ENCODE results near the gene PSMG3. TPM values are rescaled to one million over a fixed set of nuclear protein-coding genes. Genes with fewer than 3 reads are reported as not detected.
A peak's percentile ranks its signal among the peaks of the same experiment; 100 is the strongest.

PSMG3 gene
- total RNA-seq, 4 donors from 2014 or later: 22.0 to 37.7 (median 28.4) TPM

DNA sequence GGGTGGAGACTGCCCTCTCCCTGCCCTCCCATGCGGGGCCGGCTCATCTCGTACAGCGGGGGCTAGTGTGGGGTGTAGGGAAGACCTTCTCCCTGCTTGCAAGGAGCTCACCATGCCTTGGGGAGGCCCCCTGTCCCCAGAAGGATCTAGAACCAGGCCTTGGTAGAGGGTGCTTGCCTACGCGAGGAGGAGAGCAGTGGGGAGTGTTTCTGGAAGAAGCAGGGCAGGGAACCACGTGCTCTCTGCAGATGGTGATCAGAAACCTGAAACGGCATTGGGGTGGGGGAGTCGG is 36.6 kb downstream of the PSMG3 start:
- DNase-seq (ENCODE audit: low spot score) (no peak), ATAC-seq (ENCODE audit: low FRiP score) (no peak)
- TF ChIP-seq, protein P1, sequence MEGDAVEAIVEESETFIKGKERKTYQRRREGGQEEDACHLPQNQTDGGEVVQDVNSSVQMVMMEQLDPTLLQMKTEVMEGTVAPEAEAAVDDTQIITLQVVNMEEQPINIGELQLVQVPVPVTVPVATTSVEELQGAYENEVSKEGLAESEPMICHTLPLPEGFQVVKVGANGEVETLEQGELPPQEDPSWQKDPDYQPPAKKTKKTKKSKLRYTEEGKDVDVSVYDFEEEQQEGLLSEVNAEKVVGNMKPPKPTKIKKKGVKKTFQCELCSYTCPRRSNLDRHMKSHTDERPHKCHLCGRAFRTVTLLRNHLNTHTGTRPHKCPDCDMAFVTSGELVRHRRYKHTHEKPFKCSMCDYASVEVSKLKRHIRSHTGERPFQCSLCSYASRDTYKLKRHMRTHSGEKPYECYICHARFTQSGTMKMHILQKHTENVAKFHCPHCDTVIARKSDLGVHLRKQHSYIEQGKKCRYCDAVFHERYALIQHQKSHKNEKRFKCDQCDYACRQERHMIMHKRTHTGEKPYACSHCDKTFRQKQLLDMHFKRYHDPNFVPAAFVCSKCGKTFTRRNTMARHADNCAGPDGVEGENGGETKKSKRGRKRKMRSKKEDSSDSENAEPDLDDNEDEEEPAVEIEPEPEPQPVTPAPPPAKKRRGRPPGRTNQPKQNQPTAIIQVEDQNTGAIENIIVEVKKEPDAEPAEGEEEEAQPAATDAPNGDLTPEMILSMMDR (IDR thresholded peaks at IDR 0.05): no peak

DNA sequence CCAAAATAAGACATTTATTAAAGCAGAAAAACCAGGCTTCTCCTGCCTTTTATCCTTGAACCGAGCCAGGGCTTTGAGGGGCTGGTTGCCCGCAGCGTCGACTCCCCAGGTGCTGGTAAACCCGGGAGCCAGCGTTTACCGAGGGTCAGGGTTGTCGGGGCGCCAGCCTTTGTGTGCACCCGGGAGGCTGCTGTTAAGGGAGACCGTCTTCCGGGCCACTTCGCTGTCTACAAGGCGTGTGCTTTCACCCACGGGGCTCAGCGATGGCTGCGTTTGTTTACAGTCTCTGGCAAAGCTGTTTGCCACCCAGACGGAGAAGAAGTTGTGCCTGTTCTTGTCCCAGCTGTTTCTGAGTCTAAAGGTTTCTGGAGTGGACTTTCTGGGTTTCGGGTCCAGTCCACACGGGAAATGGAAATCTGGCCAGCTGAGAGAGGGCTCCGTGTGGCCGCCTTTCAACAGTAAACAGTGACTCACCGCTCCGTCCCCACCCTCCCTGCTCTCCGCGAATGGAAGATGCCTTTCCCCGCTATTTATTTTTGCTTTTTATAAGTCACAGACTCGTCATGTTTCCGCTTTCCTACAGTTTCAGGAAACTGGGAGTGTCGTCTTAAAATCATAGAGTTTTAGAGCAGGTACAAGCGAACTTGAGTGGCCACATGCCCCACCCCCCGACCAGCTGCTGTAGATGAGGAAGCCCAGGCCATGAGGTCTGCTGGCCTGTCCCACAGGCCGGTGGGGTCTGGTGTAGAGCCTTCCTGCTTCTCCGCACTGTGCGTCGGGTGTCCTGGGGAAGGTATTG is 37.2 kb downstream of the PSMG3 start:
- DNase-seq (ENCODE audit: low spot score) (no peak), ATAC-seq (ENCODE audit: low FRiP score) (peak; percentile 56)
- TF ChIP-seq, protein P1 (IDR thresholded peaks at IDR 0.05): no peak

DNA sequence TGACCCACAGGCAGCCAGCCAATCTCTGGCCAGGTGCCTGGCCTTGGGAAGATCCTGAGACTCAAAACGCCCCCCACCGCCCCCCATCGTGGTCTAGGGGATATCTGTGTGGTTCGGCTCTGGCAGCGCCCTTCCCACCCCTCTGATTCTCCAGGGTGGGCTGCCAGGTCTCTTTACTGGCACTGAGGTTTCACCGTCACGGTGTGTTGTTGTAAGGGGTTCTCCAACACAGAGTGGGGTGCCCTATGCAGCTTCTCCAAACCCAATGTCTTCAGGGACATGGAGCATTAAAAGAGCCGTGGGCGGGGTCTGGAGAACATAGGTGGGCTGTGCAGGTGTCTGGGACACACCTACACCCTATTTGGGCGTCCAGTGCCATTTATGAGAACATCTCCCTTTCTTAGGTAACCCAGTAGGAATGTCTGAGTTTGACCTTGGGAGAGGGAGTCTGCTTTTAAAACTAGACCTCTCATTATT is 37.8 kb downstream of the PSMG3 start:
- TF ChIP-seq, protein P1 (IDR thresholded peaks at IDR 0.05): no peak
- ATAC-seq (ENCODE audit: low FRiP score): no peak
- no peak for DNase-seq (ENCODE audit: low spot score)

DNA sequence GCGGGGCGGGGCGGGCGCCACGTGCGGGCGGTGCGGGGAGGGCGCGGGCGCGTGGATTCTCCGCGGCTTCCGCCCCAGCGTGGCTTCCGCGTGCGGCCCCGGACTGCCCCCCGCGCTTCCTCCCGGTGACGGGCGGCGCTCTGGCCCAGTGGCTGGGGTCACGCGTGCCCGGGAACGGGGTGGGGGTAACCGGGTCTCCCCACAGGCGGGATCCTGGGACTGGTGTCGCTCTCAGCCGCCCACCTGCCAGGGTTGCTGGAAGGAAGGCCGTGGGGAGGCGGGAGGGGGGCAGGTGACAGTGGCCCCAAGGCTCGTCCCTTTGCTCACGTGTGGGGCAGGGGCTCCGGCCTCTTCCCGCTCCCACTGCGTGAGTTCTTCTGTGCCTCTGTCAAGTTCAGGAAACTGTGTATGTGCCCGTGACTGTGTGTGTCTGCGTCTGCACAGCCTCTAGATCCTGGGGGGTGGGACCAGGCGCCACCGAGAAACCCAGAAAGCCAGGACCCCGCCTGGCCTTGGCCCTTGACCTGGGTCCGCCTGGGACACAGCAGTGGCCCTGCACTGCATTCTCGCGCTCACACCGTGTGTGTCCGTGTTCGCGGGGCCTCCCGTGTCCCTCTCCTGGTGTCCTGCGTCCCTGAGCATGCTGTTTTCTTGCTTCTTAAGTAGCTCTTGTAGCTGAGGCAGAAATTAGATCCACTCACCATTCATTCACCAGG is 38.4 kb downstream of the PSMG3 start:
- ATAC-seq (ENCODE audit: low FRiP score) (no peak), DNase-seq (ENCODE audit: low spot score) (no peak)
- TF ChIP-seq, protein P1 (IDR thresholded peaks at IDR 0.05): no peak

DNA sequence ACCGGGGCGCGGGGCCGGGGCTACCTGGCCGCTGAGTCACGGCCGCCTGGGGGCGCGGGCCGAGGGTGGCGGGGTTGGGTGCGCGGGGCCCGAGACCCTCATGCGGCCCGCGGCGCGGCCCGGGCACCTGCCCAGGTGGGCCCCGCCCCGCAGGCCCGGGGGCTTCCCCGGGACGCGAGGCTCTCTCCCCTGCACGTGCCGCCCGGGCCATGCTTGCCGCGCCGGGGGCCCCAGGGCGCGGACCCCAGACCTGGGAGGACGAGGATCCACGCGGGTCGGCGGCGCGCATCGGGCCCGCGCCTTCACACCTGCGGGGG is 38.9 kb downstream of the PSMG3 start:
- TF ChIP-seq, protein P1 (IDR thresholded peaks at IDR 0.05): no peak
- no peak for ATAC-seq (ENCODE audit: low FRiP score)

DNA sequence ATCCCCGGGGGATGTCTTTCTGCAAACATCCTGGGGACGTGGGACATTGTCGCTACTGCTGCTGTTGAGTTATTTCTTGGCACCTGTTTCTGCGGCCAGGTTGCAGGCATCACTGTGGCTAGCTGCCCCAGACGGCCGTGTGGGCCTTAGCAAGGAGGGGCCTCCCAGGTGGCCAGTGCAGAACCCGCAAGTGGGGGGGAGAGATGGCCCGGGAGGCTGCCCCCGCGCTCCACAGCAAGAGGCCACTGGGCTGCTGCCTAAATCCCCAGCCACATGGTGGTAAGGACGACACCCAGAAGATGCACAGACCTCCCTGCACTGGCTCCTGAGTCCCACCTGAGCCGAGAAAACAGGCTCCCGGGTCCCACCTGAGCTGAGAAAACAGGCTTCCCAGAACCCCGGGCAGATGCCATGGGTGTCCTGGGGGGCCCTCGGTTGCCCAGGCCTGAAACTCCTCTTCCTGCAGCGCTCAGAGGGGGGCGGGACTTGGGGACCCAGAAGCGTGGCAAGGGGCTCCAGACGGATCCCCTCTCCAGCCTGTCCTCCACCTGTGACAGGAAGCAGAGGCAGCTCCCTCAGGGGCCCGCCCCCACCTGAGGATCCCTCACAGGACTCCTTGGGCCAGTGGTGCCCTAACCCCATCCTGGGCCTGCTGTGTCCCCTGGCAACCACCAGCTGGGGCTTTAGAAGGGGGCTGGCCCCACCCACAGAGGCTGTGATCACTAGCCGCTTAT is 40.3 kb downstream of the PSMG3 start:
- DNase-seq (ENCODE audit: low spot score): no peak
- TF ChIP-seq, protein P1 (IDR thresholded peaks at IDR 0.05): no peak
- no peak for ATAC-seq (ENCODE audit: low FRiP score)

More for the DNA sequence above, 38.9 kb downstream of the PSMG3 start:
- no peak for DNase-seq (ENCODE audit: low spot score)
